ENCODE measurements around the gene UACA.

The UACA gene

GRCh38 chr15:70794596-70795310 lies 31.4 kb upstream of the UACA start:
- Histone ChIP-seq H3K4me1 (no peaks in the 10 kb centered on the region; the same call in 1 of the 2 replicates), H3K36me3 (replicated peaks) (no peaks in the 10 kb centered on the region), H3K9me3 (no peaks in the 10 kb centered on the region), H3K4me3 (no peak overlapping the region), H3K27me3 (ENCODE audit: low read depth) (no peaks in the 10 kb centered on the region)
- in situ Hi-C loops (cut with MboI; ENCODE audit: low sequenced_read_pairs) = loop anchor here (10.0 kb wide), 1 partner anchor 110 kb away; no protein-coding TSS in a partner anchor
- no peak for DNase-seq (ENCODE audit: low spot score in 2 of 2)

GRCh38 chr15:70793694-70794093 lies 30.3 kb upstream of the UACA start:
- DNase-seq (ENCODE audit: low spot score in 2 of 2) = no peak

GRCh38 chr15:70792171-70792573 lies 28.8 kb upstream of the UACA start:
- Histone ChIP-seq H3K9me3 (no peaks in the 10 kb centered on the region), H3K36me3 (replicated peaks) (no peaks in the 10 kb centered on the region), H3K4me3 (no peak overlapping the region), H3K27me3 (ENCODE audit: low read depth) (peaks cover 2% of the 10 kb centered on the region; the same call in 1 of the 2 replicates), H3K4me1 (no peaks in the 10 kb centered on the region; the same call in 1 of the 2 replicates)
- DNase-seq (ENCODE audit: low spot score in 2 of 2) = no peak
- in situ Hi-C loops (cut with MboI; ENCODE audit: low sequenced_read_pairs) = loop anchor here (10.0 kb wide), 1 partner anchor 107 kb away; no protein-coding TSS in a partner anchor

More at GRCh38 chr15:70793694-70794093, 30.3 kb upstream of the UACA start:
- Histone ChIP-seq H3K4me3 (no peak overlapping the region), H3K9me3 (no peaks in the 10 kb centered on the region), H3K4me1 (no peaks in the 10 kb centered on the region; the same call in 1 of the 2 replicates), H3K36me3 (replicated peaks) (no peaks in the 10 kb centered on the region), H3K27me3 (ENCODE audit: low read depth) (no peaks in the 10 kb centered on the region)
- in situ Hi-C loops (cut with MboI; ENCODE audit: low sequenced_read_pairs) = loop anchor here (10.0 kb wide), 1 partner anchor 109 kb away; no protein-coding TSS in a partner anchor

- H3K9me3 ChIP-seq = no peaks in the 10 kb centered on the region
- H3K4me3 ChIP-seq = no peak overlapping the region
- no peak for DNase-seq (ENCODE audit: low spot score in 2 of 2)
- no peaks in the 10 kb centered on the region; the same call in 1 of the 2 replicates for H3K4me1 ChIP-seq
- no peaks in the 10 kb centered on the region for H3K36me3 ChIP-seq (replicated peaks)
- H3K27me3 ChIP-seq (ENCODE audit: low read depth) = peaks cover 2% of the 10 kb centered on the region; the same call in 1 of the 2 replicates
- in situ Hi-C loops (cut with MboI; ENCODE audit: low sequenced_read_pairs) = loop anchor here (10.0 kb wide), 1 partner anchor 106 kb away; no protein-coding TSS in a partner anchor
Observed at GRCh38 chr15:70791259-70791658, 27.9 kb upstream of the UACA start.

- Histone ChIP-seq H3K36me3 (replicated peaks) (no peaks in the 10 kb centered on the region), H3K27me3 (ENCODE audit: low read depth) (peaks cover 9% of the 10 kb centered on the region), H3K4me3 (no peak overlapping the region), H3K4me1 (no peaks in the 10 kb centered on the region; the same call in 1 of the 2 replicates), H3K9me3 (no peaks in the 10 kb centered on the region)
- DNase-seq (ENCODE audit: low spot score in 2 of 2) = peak in 1 of 2 experiments; percentile 26
- in situ Hi-C loops (cut with MboI; ENCODE audit: low sequenced_read_pairs) = no loop called here
Observed at GRCh38 chr15:70789213-70789612, 25.9 kb upstream of the UACA start.

- no peaks in the 10 kb centered on the region for H3K9me3 ChIP-seq
- H3K27me3 ChIP-seq (ENCODE audit: low read depth) = peaks cover 17% of the 10 kb centered on the region
- H3K4me3 ChIP-seq = no peak overlapping the region
- no peak for DNase-seq (ENCODE audit: low spot score in 2 of 2)
- H3K4me1 ChIP-seq = no peaks in the 10 kb centered on the region; the same call in 1 of the 2 replicates
- H3K36me3 ChIP-seq (replicated peaks) = no peaks in the 10 kb centered on the region
- in situ Hi-C loops (cut with MboI; ENCODE audit: low sequenced_read_pairs) = no loop called here
Observed at GRCh38 chr15:70788114-70789049, 25.0 kb upstream of the UACA start.

GRCh38 chr15:70786996-70787395 lies 23.6 kb upstream of the UACA start:
- in situ Hi-C loops (cut with MboI; ENCODE audit: low sequenced_read_pairs) = no loop called here
- Histone ChIP-seq H3K4me3 (no peak overlapping the region), H3K27me3 (ENCODE audit: low read depth) (peaks cover 26% of the 10 kb centered on the region), H3K36me3 (replicated peaks) (no peaks in the 10 kb centered on the region), H3K4me1 (no peaks in the 10 kb centered on the region; the same call in 1 of the 2 replicates), H3K9me3 (no peaks in the 10 kb centered on the region)
- no peak for DNase-seq (ENCODE audit: low spot score in 2 of 2)

- Histone ChIP-seq H3K4me1 (peaks cover 4% of the 10 kb centered on the region), H3K4me3 (no peak overlapping the region), H3K9me3 (no peaks in the 10 kb centered on the region), H3K36me3 (replicated peaks) (no peaks in the 10 kb centered on the region), H3K27me3 (ENCODE audit: low read depth) (peaks cover 30% of the 10 kb centered on the region)
- DNase-seq (ENCODE audit: low spot score in 2 of 2) = peak in 1 of 2 experiments; percentile 34
- in situ Hi-C loops (cut with MboI; ENCODE audit: low sequenced_read_pairs) = no loop called here
Observed at GRCh38 chr15:70783610-70784022, 20.3 kb upstream of the UACA start.

- DNase-seq (ENCODE audit: low spot score in 2 of 2) = no peak
- Histone ChIP-seq H3K9me3 (no peaks in the 10 kb centered on the region), H3K4me1 (peaks cover 6% of the 10 kb centered on the region), H3K27me3 (ENCODE audit: low read depth) (peaks cover 27% of the 10 kb centered on the region), H3K4me3 (no peak overlapping the region), H3K36me3 (replicated peaks) (no peaks in the 10 kb centered on the region)
- in situ Hi-C loops (cut with MboI; ENCODE audit: low sequenced_read_pairs) = no loop called here
Observed at GRCh38 chr15:70783041-70783440, 19.7 kb upstream of the UACA start.

GRCh38 chr15:70781236-70781635 lies 17.9 kb upstream of the UACA start:
- H3K36me3 ChIP-seq (replicated peaks) = no peaks in the 10 kb centered on the region
- in situ Hi-C loops (cut with MboI; ENCODE audit: low sequenced_read_pairs) = no loop called here
- no peaks in the 10 kb centered on the region for H3K9me3 ChIP-seq
- DNase-seq (ENCODE audit: low spot score in 2 of 2) = no peak
- H3K4me3 ChIP-seq = no peak overlapping the region
- peaks cover 6% of the 10 kb centered on the region for H3K4me1 ChIP-seq
- H3K27me3 ChIP-seq (ENCODE audit: low read depth) = peaks cover 27% of the 10 kb centered on the region

GRCh38 chr15:70778258-70779076 lies 15.1 kb upstream of the UACA start:
- peaks cover 6% of the 10 kb centered on the region for H3K4me1 ChIP-seq
- peaks cover 13% of the 10 kb centered on the region for H3K27me3 ChIP-seq (ENCODE audit: low read depth)
- DNase-seq (ENCODE audit: low spot score in 2 of 2) = no peak
- in situ Hi-C loops (cut with MboI; ENCODE audit: low sequenced_read_pairs) = no loop called here
- H3K4me3 ChIP-seq = no peak overlapping the region
- no peaks in the 10 kb centered on the region for H3K36me3 ChIP-seq (replicated peaks)
- no peaks in the 10 kb centered on the region for H3K9me3 ChIP-seq

GRCh38 chr15:70777170-70777926 lies 14.0 kb upstream of the UACA start:
- Histone ChIP-seq H3K4me1 (peaks cover 6% of the 10 kb centered on the region), H3K4me3 (no peak overlapping the region), H3K36me3 (replicated peaks) (no peaks in the 10 kb centered on the region), H3K9me3 (no peaks in the 10 kb centered on the region), H3K27me3 (ENCODE audit: low read depth) (peaks cover 6% of the 10 kb centered on the region; the same call in 1 of the 2 replicates)
- DNase-seq (ENCODE audit: low spot score in 2 of 2) = no peak
- in situ Hi-C loops (cut with MboI; ENCODE audit: low sequenced_read_pairs) = no loop called here
